ENCODE results near the gene PKIB. TPM values are rescaled to one million over a fixed set of nuclear protein-coding genes. Genes with fewer than 3 reads are reported as not detected.
"Not testable (repeated sequence)": the region's sequence is repeated elsewhere in the genome, so short reads cannot be mapped to it uniquely, and the experiment has no call there.

PKIB gene
- total RNA-seq, 2 donors from 2014 or later = 1.1 TPM; not detected in 1

GRCh38 chr6:122744856-122745255 is 134.7 kb downstream of the PKIB start:
- H3K27ac Mint-ChIP-seq; H3K9me3 Mint-ChIP-seq; H3K36me3 Mint-ChIP-seq (ENCODE audit: low read depth): not testable (repeated sequence)

GRCh38 chr6:122746688-122747087 is 136.5 kb downstream of the PKIB start:
- H3K27ac Mint-ChIP-seq = no peak overlapping the region
- peaks cover 6% of the 10 kb centered on the region for H3K4me1 Mint-ChIP-seq
- no peak for ATAC-seq (replicated peaks)
- H3K9me3 Mint-ChIP-seq = no peaks in the 10 kb centered on the region
- no peak overlapping the region for H3K4me3 Mint-ChIP-seq
- no peaks in the 10 kb centered on the region for H3K36me3 Mint-ChIP-seq (ENCODE audit: low read depth)
- peaks cover 3% of the 10 kb centered on the region for H3K27me3 Mint-ChIP-seq

More at GRCh38 chr6:122744856-122745255, 134.7 kb downstream of the PKIB start:
- H3K4me1 Mint-ChIP-seq; ATAC-seq (replicated peaks); H3K4me3 Mint-ChIP-seq; H3K27me3 Mint-ChIP-seq: not testable (repeated sequence)

GRCh38 chr6:122747573-122747972 is 137.4 kb downstream of the PKIB start:
- H3K4me3 Mint-ChIP-seq = no peak overlapping the region
- H3K27me3 Mint-ChIP-seq = peaks cover 3% of the 10 kb centered on the region
- H3K4me1 Mint-ChIP-seq = peaks cover 6% of the 10 kb centered on the region
- ATAC-seq (replicated peaks) = no peak
- no peak overlapping the region for H3K27ac Mint-ChIP-seq
- H3K9me3 Mint-ChIP-seq = no peaks in the 10 kb centered on the region
- H3K36me3 Mint-ChIP-seq (ENCODE audit: low read depth) = no peaks in the 10 kb centered on the region

GRCh38 chr6:122748945-122749344 is 138.7 kb downstream of the PKIB start:
- H3K27me3 Mint-ChIP-seq; ATAC-seq (replicated peaks); H3K27ac Mint-ChIP-seq; H3K4me1 Mint-ChIP-seq; H3K4me3 Mint-ChIP-seq; H3K36me3 Mint-ChIP-seq (ENCODE audit: low read depth); H3K9me3 Mint-ChIP-seq: not testable (repeated sequence)

- H3K27ac Mint-ChIP-seq = no peak overlapping the region
- no peak for ATAC-seq (replicated peaks)
- peaks cover 6% of the 10 kb centered on the region for H3K4me1 Mint-ChIP-seq
- H3K27me3 Mint-ChIP-seq = no peaks in the 10 kb centered on the region
- no peaks in the 10 kb centered on the region for H3K9me3 Mint-ChIP-seq
- no peak overlapping the region for H3K4me3 Mint-ChIP-seq
- no peaks in the 10 kb centered on the region for H3K36me3 Mint-ChIP-seq (ENCODE audit: low read depth)
These were observed 139.3 kb downstream of the PKIB start for GRCh38 chr6:122749451-122750050.

GRCh38 chr6:122751326-122751725 is 141.1 kb downstream of the PKIB start:
- Mint-ChIP-seq H3K27me3 (no peaks in the 10 kb centered on the region), H3K9me3 (no peaks in the 10 kb centered on the region), H3K27ac (no peak overlapping the region), H3K36me3 (ENCODE audit: low read depth) (no peaks in the 10 kb centered on the region), H3K4me3 (no peak overlapping the region), H3K4me1 (peaks cover 6% of the 10 kb centered on the region)
- peak; percentile 23 for ATAC-seq (replicated peaks)

- H3K27ac Mint-ChIP-seq = no peak overlapping the region
- H3K4me1 Mint-ChIP-seq = peaks cover 6% of the 10 kb centered on the region
- H3K4me3 Mint-ChIP-seq = no peak overlapping the region
- H3K9me3 Mint-ChIP-seq = no peaks in the 10 kb centered on the region
- ATAC-seq (replicated peaks) = no peak
- H3K27me3 Mint-ChIP-seq = no peaks in the 10 kb centered on the region
- no peaks in the 10 kb centered on the region for H3K36me3 Mint-ChIP-seq (ENCODE audit: low read depth)
These were observed 142.3 kb downstream of the PKIB start for GRCh38 chr6:122752459-122752858.

- peaks cover 6% of the 10 kb centered on the region for H3K4me1 Mint-ChIP-seq
- no peak overlapping the region for H3K27ac Mint-ChIP-seq
- H3K27me3 Mint-ChIP-seq = no peaks in the 10 kb centered on the region
- ATAC-seq (replicated peaks) = no peak
- H3K9me3 Mint-ChIP-seq = no peaks in the 10 kb centered on the region
- H3K36me3 Mint-ChIP-seq (ENCODE audit: low read depth) = no peaks in the 10 kb centered on the region
- H3K4me3 Mint-ChIP-seq = no peak overlapping the region
These were observed 142.9 kb downstream of the PKIB start for GRCh38 chr6:122753000-122753687.

GRCh38 chr6:122753688-122754056 is 143.5 kb downstream of the PKIB start:
- Mint-ChIP-seq H3K36me3 (ENCODE audit: low read depth) (no peaks in the 10 kb centered on the region), H3K4me1 (peaks cover 6% of the 10 kb centered on the region), H3K4me3 (no peak overlapping the region), H3K27ac (no peak overlapping the region), H3K27me3 (no peaks in the 10 kb centered on the region), H3K9me3 (no peaks in the 10 kb centered on the region)
- no peak for ATAC-seq (replicated peaks)

- Mint-ChIP-seq H3K4me3 (no peak overlapping the region), H3K9me3 (no peaks in the 10 kb centered on the region), H3K27me3 (no peaks in the 10 kb centered on the region), H3K36me3 (ENCODE audit: low read depth) (no peaks in the 10 kb centered on the region), H3K4me1 (peaks cover 6% of the 10 kb centered on the region), H3K27ac (no peak overlapping the region)
- ATAC-seq (replicated peaks) = no peak
These were observed 144.1 kb downstream of the PKIB start for GRCh38 chr6:122754191-122754731.

- H3K27ac Mint-ChIP-seq = no peak overlapping the region
- H3K27me3 Mint-ChIP-seq = peaks cover 3% of the 10 kb centered on the region
- no peak for ATAC-seq (replicated peaks)
- no peak overlapping the region for H3K4me3 Mint-ChIP-seq
- H3K9me3 Mint-ChIP-seq = no peaks in the 10 kb centered on the region
- H3K4me1 Mint-ChIP-seq = peaks cover 6% of the 10 kb centered on the region
- no peaks in the 10 kb centered on the region for H3K36me3 Mint-ChIP-seq (ENCODE audit: low read depth)
These were observed 145.7 kb downstream of the PKIB start for GRCh38 chr6:122755901-122756300.

GRCh38 chr6:122758927-122759334 is 148.7 kb downstream of the PKIB start:
- Mint-ChIP-seq H3K4me3 (no peak overlapping the region), H3K27me3 (peaks cover 3% of the 10 kb centered on the region), H3K27ac (no peak overlapping the region), H3K4me1 (no peaks in the 10 kb centered on the region), H3K9me3 (no peaks in the 10 kb centered on the region), H3K36me3 (ENCODE audit: low read depth) (no peaks in the 10 kb centered on the region)
- ATAC-seq (replicated peaks) = peak; percentile 77

GRCh38 chr6:122760330-122760729 is 150.1 kb downstream of the PKIB start:
- peaks cover 3% of the 10 kb centered on the region for H3K27me3 Mint-ChIP-seq
- H3K9me3 Mint-ChIP-seq = no peaks in the 10 kb centered on the region
- ATAC-seq (replicated peaks) = no peak
- H3K4me3 Mint-ChIP-seq = no peak overlapping the region
- no peak overlapping the region for H3K27ac Mint-ChIP-seq
- no peaks in the 10 kb centered on the region for H3K4me1 Mint-ChIP-seq
- no peaks in the 10 kb centered on the region for H3K36me3 Mint-ChIP-seq (ENCODE audit: low read depth)

- H3K36me3 Mint-ChIP-seq (ENCODE audit: low read depth) = no peaks in the 10 kb centered on the region
- no peak for ATAC-seq (replicated peaks)
- H3K4me3 Mint-ChIP-seq = no peak overlapping the region
- peaks cover 13% of the 10 kb centered on the region for H3K27me3 Mint-ChIP-seq
- no peaks in the 10 kb centered on the region for H3K9me3 Mint-ChIP-seq
- no peak overlapping the region for H3K27ac Mint-ChIP-seq
- H3K4me1 Mint-ChIP-seq = no peaks in the 10 kb centered on the region
These were observed 156.1 kb downstream of the PKIB start for GRCh38 chr6:122766256-122766655.

GRCh38 chr6:122770835-122771601 is 160.8 kb downstream of the PKIB start:
- Mint-ChIP-seq H3K4me3 (no peak overlapping the region), H3K36me3 (ENCODE audit: low read depth) (no peaks in the 10 kb centered on the region), H3K4me1 (no peaks in the 10 kb centered on the region), H3K27me3 (peaks cover 8% of the 10 kb centered on the region), H3K27ac (no peak overlapping the region), H3K9me3 (no peaks in the 10 kb centered on the region)
- no peak for ATAC-seq (replicated peaks)
